GM23338 (cell line): ENCODE results near the gene GLB1L. TPM values are rescaled to one million over a fixed set of nuclear protein-coding genes. Genes with fewer than 3 reads are reported as not detected.

Source experiments
- ATAC-seq: fragments of 200-7000 bp; cut with Tn5 transposase; 3 replicates; pipeline ENCODE4 v1.9.1; 2020
- DNase-seq: peaks from one replicate; pipeline ENCODE4 v3.0.0-alpha.2; 2015; ENCODE audit warnings: low spot score
- H2AFZ ChIP-seq: fragments of 200-600 bp; sonication (generic); 2 replicates; pipeline ENCODE4 v1.8.0; 2016; ENCODE audit warnings: antibody characterized with exemption, mild to moderate bottlenecking, moderate library complexity
- H3F3A ChIP-seq: fragments of 200-600 bp; sonication (generic); replicated peaks from 2 replicates; pipeline ENCODE4 v1.8.0; 2017; ENCODE audit warnings: antibody characterized with exemption, mixed run types, low read depth
- H3K27ac ChIP-seq: fragments of 200-600 bp; sonication (generic); 2 replicates; pipeline ENCODE4 v1.6.1; 2016; ENCODE audit warnings: low read depth
- H3K27me3 ChIP-seq: fragments of 200-600 bp; sonication (generic); 2 replicates; pipeline ENCODE4 v1.8.0; 2016; ENCODE audit warnings: mild to moderate bottlenecking, mixed run types, moderate library complexity; ENCODE audit not compliant: insufficient read depth
- H3K36me3 ChIP-seq: fragments of 200-600 bp; sonication (generic); 2 replicates; pipeline ENCODE4 v1.8.0; 2016; ENCODE audit warnings: mild to moderate bottlenecking; ENCODE audit not compliant: insufficient read depth
- H3K4me1 ChIP-seq: fragments of 200-600 bp; sonication (generic); 2 replicates; pipeline ENCODE4 v1.8.0; 2016; ENCODE audit warnings: mild to moderate bottlenecking, moderate library complexity; ENCODE audit not compliant: insufficient read depth
- H3K4me2 ChIP-seq: fragments of 200-600 bp; sonication (generic); 2 replicates; pipeline ENCODE4 v1.7.1; 2017; ENCODE audit warnings: mixed run types
- H3K4me3 ChIP-seq: fragments of 200-600 bp; sonication (generic); 2 replicates; pipeline ENCODE4 v1.6.1; 2016; ENCODE audit warnings: mixed run types
- H3K79me2 ChIP-seq: fragments of 200-600 bp; sonication (generic); replicated peaks from 2 replicates; pipeline ENCODE4 v1.8.0; 2017; ENCODE audit warnings: mild to moderate bottlenecking; ENCODE audit not compliant: insufficient read depth
- H3K9me2 ChIP-seq: fragments of 200-600 bp; sonication (generic); 2 replicates; pipeline ENCODE4 v1.8.0; 2017; ENCODE audit not compliant: insufficient read depth
- H4K20me1 ChIP-seq: fragments of 200-600 bp; sonication (generic); replicated peaks from 2 replicates; pipeline ENCODE4 v1.8.0; 2017; ENCODE audit warnings: mild to moderate bottlenecking; ENCODE audit not compliant: insufficient read depth
- H3K27ac Mint-ChIP-seq: 2 replicates; pipeline ENCODE4 v1.8.0; 2020; ENCODE audit warnings: inconsistent platforms, mild to moderate bottlenecking, moderate library complexity, mixed read lengths
- H3K27me3 Mint-ChIP-seq: 3 replicates; pipeline ENCODE4 v1.8.0; 2022; ENCODE audit warnings: low read depth, mild to moderate bottlenecking, moderate library complexity, mixed read lengths, inconsistent platforms; ENCODE audit not compliant: insufficient read depth, poor library complexity
- H3K36me3 Mint-ChIP-seq: 3 replicates; pipeline ENCODE4 v1.8.0; 2021; ENCODE audit warnings: low read depth, mild to moderate bottlenecking, inconsistent platforms, moderate library complexity, mixed read lengths
- H3K4me1 Mint-ChIP-seq: 3 replicates; pipeline ENCODE4 v1.8.0; 2020; ENCODE audit warnings: mild to moderate bottlenecking, inconsistent platforms, mixed read lengths
- H3K4me3 Mint-ChIP-seq: 3 replicates; pipeline ENCODE4 v1.8.0; 2021; ENCODE audit warnings: moderate library complexity, mild to moderate bottlenecking, inconsistent platforms, mixed read lengths
- H3K9me3 Mint-ChIP-seq: 3 replicates; pipeline ENCODE4 v1.8.0; 2020; ENCODE audit warnings: moderate library complexity, mild to moderate bottlenecking, inconsistent platforms, mixed read lengths
- CREB1 ChIP-seq: fragments of 250-450 bp; sonication (Bioruptor Pico); IDR thresholded peaks from 2 replicates; pipeline ENCODE4 v1.5.0; 2020; ENCODE audit warnings: low read depth, mild to moderate bottlenecking, moderate library complexity
- CTCF ChIP-seq, 2 experiments: fragments of 200-600 bp in 1 of 2; sonication (generic) in 1 of 2; conservative IDR thresholded peaks; 2 replicates each; pipeline versions ENCODE4 v1.5.1 to v1.6.1; 2016 to 2017; ENCODE audit warnings: antibody characterized with exemption in 2 of 2, low read depth in 2 of 2, mild to moderate bottlenecking in 2 of 2, moderate library complexity in 1 of 2
- EZH2 ChIP-seq: fragments of 200-600 bp; sonication (generic); IDR thresholded peaks from one replicate; pipeline ENCODE4 v1.8.0; 2017; ENCODE audit warnings: antibody characterized with exemption, mild to moderate bottlenecking, low read depth; ENCODE audit not compliant: unreplicated experiment
- EZH2phosphoT487 ChIP-seq: fragments of 200-600 bp; sonication (generic); IDR thresholded peaks from one replicate; pipeline ENCODE4 v1.8.1; 2018; ENCODE audit warnings: antibody characterized with exemption; ENCODE audit not compliant: unreplicated experiment
- JUNB ChIP-seq: IDR thresholded peaks from one replicate; pipeline ENCODE4 v1.6.1; 2016; ENCODE audit warnings: antibody characterized with exemption; ENCODE audit not compliant: unreplicated experiment
- NANOG ChIP-seq: IDR thresholded peaks from 2 replicates; pipeline ENCODE4 v1.6.1; 2016; ENCODE audit warnings: antibody characterized with exemption, borderline replicate concordance
- POLR2AphosphoS5 ChIP-seq: IDR thresholded peaks from 2 replicates; pipeline ENCODE4 v1.6.1; 2016; ENCODE audit warnings: antibody characterized with exemption, low read depth
- REST ChIP-seq: IDR thresholded peaks from one replicate; pipeline ENCODE4 v1.6.1; 2018; ENCODE audit warnings: antibody characterized with exemption; ENCODE audit not compliant: unreplicated experiment
- STAT1 ChIP-seq: IDR thresholded peaks from one replicate; pipeline ENCODE4 v1.6.1; 2016; ENCODE audit warnings: antibody characterized with exemption; ENCODE audit not compliant: unreplicated experiment
- ZNF114 ChIP-seq: fragments of 250-450 bp; sonication (Bioruptor Pico); IDR thresholded peaks from 2 replicates; pipeline ENCODE4 v1.5.0; 2020; ENCODE audit warnings: mild to moderate bottlenecking, moderate library complexity
- ZNF331 ChIP-seq: fragments of 250-450 bp; sonication (Bioruptor Pico); IDR thresholded peaks from 2 replicates; pipeline ENCODE4 v1.5.0; 2020; ENCODE audit warnings: low read depth, mild to moderate bottlenecking, moderate library complexity
- polyA plus RNA-seq: library from polyadenylated mRNA; unstranded; fragments of >200 nt; fragmentation: Nextera tagmentation; extraction: Ambion mirVana; gene quantifications from 2 replicates; pipeline ENCODE4 v1.2.1, GENCODE V29; 2016
- total RNA-seq: library from RNA; depleted of rRNA; stranded (reverse); fragments of >200 nt; shearing (Covaris generic); gene quantifications from 2 replicates; pipeline ENCODE4 v1.2.3, GENCODE V29; 2014
- TF ChIP-seq, protein P1 (sequence below): IDR thresholded peaks from 2 replicates; pipeline ENCODE4 v1.6.1; 2016; ENCODE audit warnings: antibody characterized with exemption
- TF ChIP-seq, protein P2 (sequence below): fragments of 250-450 bp; sonication (Bioruptor Pico); IDR thresholded peaks from 2 replicates; pipeline ENCODE4 v1.5.0; 2020; ENCODE audit warnings: mild to moderate bottlenecking, moderate library complexity

Gene GLB1L
- total and polyA plus RNA-seq, 2 experiments from 2014 or later, result 1.7 to 5.4 TPM

GRCh38 chr2:219287580-219288265 is 42.5 kb upstream of the GLB1L start:
- Histone ChIP-seq H4K20me1 (no peaks in the 10 kb centered on the region; the same call in 1 of the 2 replicates), H3K79me2 (no peaks in the 10 kb centered on the region), H3F3A (no peaks in the 10 kb centered on the region), H3K36me3 (no peaks in the 10 kb centered on the region), H3K4me3 (no peak overlapping the region), H3K27ac (no peak overlapping the region), H2AFZ (no peak overlapping the region), H3K27me3 (no peaks in the 10 kb centered on the region), H3K4me1 (peaks cover 4% of the 10 kb centered on the region; the same call in 1 of the 2 replicates), H3K4me2 (no peak overlapping the region), H3K9me2 (no peaks in the 10 kb centered on the region)
- Mint-ChIP-seq H3K27ac (no peak overlapping the region), H3K27me3 (peaks cover 8% of the 10 kb centered on the region), H3K36me3 (peaks cover 4% of the 10 kb centered on the region; the same call in 2 of the 3 replicates), H3K9me3 (no peaks in the 10 kb centered on the region; the same call in 2 of the 3 replicates), H3K4me3 (no peak overlapping the region), H3K4me1 (peaks cover 12% of the 10 kb centered on the region)
- DNase-seq, result no peak
- no peak for TF ChIP-seq JUNB
- TF ChIP-seq EZH2, result no peak
- no peak for TF ChIP-seq ZNF331 (CRISPR knock-in tag)
- no peak for TF ChIP-seq EZH2phosphoT487
- TF ChIP-seq NANOG, result no peak
- TF ChIP-seq POLR2AphosphoS5, result no peak
- TF ChIP-seq REST, result no peak
- TF ChIP-seq, protein P1, sequence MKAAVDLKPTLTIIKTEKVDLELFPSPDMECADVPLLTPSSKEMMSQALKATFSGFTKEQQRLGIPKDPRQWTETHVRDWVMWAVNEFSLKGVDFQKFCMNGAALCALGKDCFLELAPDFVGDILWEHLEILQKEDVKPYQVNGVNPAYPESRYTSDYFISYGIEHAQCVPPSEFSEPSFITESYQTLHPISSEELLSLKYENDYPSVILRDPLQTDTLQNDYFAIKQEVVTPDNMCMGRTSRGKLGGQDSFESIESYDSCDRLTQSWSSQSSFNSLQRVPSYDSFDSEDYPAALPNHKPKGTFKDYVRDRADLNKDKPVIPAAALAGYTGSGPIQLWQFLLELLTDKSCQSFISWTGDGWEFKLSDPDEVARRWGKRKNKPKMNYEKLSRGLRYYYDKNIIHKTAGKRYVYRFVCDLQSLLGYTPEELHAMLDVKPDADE, result no peak
- TF ChIP-seq, protein P2, sequence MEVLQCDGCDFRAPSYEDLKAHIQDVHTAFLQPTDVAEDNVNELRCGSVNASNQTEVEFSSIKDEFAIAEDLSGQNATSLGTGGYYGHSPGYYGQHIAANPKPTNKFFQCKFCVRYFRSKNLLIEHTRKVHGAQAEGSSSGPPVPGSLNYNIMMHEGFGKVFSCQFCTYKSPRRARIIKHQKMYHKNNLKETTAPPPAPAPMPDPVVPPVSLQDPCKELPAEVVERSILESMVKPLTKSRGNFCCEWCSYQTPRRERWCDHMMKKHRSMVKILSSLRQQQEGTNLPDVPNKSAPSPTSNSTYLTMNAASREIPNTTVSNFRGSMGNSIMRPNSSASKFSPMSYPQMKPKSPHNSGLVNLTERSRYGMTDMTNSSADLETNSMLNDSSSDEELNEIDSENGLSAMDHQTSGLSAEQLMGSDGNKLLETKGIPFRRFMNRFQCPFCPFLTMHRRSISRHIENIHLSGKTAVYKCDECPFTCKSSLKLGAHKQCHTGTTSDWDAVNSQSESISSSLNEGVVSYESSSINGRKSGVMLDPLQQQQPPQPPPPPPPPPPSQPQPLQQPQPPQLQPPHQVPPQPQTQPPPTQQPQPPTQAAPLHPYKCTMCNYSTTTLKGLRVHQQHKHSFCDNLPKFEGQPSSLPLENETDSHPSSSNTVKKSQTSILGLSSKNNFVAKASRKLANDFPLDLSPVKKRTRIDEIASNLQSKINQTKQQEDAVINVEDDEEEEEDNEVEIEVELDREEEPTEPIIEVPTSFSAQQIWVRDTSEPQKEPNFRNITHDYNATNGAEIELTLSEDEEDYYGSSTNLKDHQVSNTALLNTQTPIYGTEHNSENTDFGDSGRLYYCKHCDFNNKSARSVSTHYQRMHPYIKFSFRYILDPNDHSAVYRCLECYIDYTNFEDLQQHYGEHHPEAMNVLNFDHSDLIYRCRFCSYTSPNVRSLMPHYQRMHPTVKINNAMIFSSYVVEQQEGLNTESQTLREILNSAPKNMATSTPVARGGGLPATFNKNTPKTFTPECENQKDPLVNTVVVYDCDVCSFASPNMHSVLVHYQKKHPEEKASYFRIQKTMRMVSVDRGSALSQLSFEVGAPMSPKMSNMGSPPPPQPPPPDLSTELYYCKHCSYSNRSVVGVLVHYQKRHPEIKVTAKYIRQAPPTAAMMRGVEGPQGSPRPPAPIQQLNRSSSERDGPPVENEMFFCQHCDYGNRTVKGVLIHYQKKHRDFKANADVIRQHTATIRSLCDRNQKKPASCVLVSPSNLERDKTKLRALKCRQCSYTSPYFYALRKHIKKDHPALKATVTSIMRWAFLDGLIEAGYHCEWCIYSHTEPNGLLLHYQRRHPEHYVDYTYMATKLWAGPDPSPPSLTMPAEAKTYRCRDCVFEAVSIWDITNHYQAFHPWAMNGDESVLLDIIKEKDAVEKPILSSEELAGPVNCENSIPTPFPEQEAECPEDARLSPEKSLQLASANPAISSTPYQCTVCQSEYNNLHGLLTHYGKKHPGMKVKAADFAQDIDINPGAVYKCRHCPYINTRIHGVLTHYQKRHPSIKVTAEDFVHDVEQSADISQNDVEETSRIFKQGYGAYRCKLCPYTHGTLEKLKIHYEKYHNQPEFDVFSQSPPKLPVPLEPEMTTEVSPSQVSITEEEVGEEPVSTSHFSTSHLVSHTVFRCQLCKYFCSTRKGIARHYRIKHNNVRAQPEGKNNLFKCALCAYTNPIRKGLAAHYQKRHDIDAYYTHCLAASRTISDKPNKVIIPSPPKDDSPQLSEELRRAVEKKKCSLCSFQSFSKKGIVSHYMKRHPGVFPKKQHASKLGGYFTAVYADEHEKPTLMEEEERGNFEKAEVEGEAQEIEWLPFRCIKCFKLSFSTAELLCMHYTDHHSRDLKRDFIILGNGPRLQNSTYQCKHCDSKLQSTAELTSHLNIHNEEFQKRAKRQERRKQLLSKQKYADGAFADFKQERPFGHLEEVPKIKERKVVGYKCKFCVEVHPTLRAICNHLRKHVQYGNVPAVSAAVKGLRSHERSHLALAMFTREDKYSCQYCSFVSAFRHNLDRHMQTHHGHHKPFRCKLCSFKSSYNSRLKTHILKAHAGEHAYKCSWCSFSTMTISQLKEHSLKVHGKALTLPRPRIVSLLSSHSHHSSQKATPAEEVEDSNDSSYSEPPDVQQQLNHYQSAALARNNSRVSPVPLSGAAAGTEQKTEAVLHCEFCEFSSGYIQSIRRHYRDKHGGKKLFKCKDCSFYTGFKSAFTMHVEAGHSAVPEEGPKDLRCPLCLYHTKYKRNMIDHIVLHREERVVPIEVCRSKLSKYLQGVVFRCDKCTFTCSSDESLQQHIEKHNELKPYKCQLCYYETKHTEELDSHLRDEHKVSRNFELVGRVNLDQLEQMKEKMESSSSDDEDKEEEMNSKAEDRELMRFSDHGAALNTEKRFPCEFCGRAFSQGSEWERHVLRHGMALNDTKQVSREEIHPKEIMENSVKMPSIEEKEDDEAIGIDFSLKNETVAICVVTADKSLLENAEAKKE (CRISPR knock-in tag), result no peak
- TF ChIP-seq CREB1, result no peak
- no peak for TF ChIP-seq STAT1
- TF ChIP-seq ZNF114, result no peak
- TF ChIP-seq CTCF (conservative IDR thresholded peaks at IDR 0.05; ENCODE audit: low read depth in 2 of 2), result no peak
- ATAC-seq, result no peak
